CD4-positive, alpha-beta T cell treated with Interleukin-2 at 100 ng/mL for 4 hours (primary cell): ENCODE data around the gene CRP.
"Not testable (repeated sequence)": the region's sequence is repeated elsewhere in the genome, so short reads cannot be mapped to it uniquely, and the experiment has no call there.

Source experiments
- DNase-seq: peaks from one replicate; pipeline ENCODE4 v3.0.0-alpha.2; 2020; ENCODE audit warnings: low spot score

Gene CRP

DNA sequence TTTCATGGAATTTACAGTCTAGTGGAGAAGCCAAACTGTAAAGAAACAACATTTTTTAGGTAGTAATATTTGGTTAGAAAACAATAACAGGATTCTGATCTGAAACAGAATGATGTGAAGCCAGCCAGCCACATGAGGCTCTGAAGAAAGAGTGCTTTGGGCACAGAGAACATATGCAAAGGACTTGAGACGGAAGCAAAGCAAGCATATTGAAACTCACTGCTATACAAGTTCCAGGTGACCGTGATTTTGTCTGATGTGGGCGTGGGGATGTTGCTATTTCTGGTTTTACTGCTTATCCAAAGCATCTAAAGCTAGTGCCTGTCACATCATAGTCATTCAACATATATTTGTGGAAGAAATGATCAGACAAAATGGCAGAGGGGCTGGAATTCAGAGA lies 14.7 kb downstream of the CRP start:
- DNase-seq: no peak

- DNase-seq: no peak
Observed at GRCh38 chr1:159699246-159699645, 15.1 kb downstream of the CRP start.

GRCh38 chr1:159687511-159687910 lies 26.9 kb downstream of the CRP start:
- DNase-seq: no peak

- DNase-seq: no peak
Observed at GRCh38 chr1:159686599-159687299, 27.6 kb downstream of the CRP start.

- DNase-seq: no peak
Observed at GRCh38 chr1:159678939-159679338, 35.5 kb downstream of the CRP start.

GRCh38 chr1:159675046-159675445 lies 39.3 kb downstream of the CRP start:
- no peak for DNase-seq

GRCh38 chr1:159672390-159672789 lies 42.0 kb downstream of the CRP start:
- DNase-seq: not testable (repeated sequence)

DNA sequence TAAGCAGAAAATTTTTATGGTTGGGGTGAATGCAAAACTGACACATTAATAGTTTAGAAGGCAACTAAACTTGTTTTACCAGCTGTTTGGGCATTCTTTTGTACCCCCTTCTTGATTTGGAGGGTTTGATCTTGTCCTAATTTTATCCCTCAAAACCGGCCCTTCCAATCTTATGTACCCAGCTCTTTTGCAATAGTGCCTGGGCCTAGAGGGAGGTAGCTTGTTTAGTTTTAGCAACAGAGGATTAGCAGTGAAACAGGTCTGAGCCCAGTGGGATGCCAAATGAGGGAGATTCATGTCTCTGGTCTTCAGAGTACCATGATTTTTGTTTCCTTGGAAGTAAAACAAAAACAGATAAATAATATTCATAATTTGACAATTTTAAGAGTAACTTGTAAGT lies 45.1 kb downstream of the CRP start:
- no peak for DNase-seq

DNA sequence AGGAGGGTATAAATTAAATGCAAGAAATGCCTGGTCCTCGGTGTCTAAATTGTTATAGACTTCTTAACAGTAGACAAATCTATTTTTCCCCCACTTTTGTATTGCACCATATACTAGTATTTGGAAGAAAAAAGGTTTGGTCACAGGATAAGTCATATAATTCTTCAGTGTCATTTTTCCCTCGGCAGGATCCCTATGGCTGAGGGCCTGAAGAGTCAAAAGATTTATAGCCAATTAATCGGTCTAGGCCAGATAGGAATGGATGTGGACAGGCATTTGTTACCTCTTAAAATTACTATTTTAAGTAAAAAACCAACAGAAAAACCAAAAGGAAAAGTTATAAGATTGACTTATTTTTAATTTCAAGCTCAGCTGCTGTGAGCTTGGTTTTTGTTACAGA lies 45.6 kb downstream of the CRP start:
- DNase-seq: no peak

DNA sequence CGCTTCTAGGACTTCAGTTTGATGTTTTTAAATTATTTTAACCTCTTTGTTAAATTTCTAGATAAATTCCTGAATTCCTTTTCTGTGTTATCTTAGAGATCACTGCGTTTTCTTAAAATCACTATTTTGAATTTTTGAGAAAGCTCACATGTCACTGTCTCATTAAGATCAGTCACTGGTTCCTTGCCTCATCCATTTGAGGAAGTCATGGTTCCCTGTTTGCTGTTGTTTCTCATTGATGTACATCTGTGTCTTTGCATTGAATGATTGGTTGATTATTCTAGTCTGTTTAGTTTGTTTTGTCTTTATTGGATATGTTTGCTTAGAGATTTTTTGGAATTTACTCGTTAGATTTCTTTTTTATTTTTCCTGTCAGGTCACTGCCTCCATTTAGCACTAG lies 50.1 kb downstream of the CRP start:
- no peak for DNase-seq

GRCh38 chr1:159663552-159663951 lies 50.8 kb downstream of the CRP start:
- no peak for DNase-seq
